ENCODE data around the gene TENM3.

DNA sequence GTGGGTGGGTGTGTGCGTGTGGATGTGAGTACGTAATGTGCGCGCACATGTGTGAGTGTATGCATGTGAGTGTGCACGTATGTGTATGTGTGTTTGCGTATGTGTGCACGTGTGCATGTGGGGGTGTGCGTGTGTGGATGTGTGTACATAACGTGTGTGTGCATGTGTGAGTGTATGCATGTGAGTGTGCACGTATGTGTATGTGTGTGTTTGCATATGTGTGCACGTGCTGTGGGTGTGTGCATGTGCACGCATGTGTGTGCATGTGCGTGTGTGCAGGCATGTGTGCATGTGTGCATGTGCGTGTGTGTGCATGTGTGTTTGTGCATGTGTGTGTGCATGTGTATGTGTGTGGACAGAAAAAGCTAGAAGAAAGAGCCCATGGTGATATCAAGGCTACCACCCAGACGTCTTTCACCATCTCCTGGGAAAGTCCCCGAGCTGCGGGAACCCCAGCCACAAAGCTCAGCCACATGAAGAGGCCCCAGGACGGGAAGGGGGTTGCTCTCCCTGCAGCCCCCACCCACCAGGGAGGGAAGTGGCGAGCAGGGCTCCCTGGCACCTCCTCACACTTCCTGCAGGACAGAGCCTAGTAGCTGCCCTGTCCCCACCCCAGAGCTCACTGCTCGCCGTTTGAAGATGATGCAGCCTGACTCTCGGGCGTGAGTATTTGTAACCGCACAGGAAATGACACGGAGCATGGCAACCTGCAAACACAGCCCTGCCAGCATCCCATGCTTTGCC lies 565.6 kb downstream of the TENM3 start:
- TF ChIP-seq POLR2A (IDR thresholded peaks at IDR 0.05): no peak
- TF ChIP-seq, protein P1, sequence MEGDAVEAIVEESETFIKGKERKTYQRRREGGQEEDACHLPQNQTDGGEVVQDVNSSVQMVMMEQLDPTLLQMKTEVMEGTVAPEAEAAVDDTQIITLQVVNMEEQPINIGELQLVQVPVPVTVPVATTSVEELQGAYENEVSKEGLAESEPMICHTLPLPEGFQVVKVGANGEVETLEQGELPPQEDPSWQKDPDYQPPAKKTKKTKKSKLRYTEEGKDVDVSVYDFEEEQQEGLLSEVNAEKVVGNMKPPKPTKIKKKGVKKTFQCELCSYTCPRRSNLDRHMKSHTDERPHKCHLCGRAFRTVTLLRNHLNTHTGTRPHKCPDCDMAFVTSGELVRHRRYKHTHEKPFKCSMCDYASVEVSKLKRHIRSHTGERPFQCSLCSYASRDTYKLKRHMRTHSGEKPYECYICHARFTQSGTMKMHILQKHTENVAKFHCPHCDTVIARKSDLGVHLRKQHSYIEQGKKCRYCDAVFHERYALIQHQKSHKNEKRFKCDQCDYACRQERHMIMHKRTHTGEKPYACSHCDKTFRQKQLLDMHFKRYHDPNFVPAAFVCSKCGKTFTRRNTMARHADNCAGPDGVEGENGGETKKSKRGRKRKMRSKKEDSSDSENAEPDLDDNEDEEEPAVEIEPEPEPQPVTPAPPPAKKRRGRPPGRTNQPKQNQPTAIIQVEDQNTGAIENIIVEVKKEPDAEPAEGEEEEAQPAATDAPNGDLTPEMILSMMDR (IDR thresholded peaks at IDR 0.05): no peak

Measured in Peyer's patch (tissue), 4 donors.